Smooth muscle cell (in vitro differentiated cells): ENCODE measurements around the gene ZNF618. TPM values are rescaled to one million over a fixed set of nuclear protein-coding genes. Genes with fewer than 3 reads are reported as not detected.

Experiments
- DNase-seq: peaks from one replicate; lab custom pipeline; 2025; ENCODE audit not compliant: unreplicated experiment; lab: John Stamatoyannopoulos, UW
- H2AFZ ChIP-seq: fragments of 200-600 bp; sonication (generic); 2 replicates; pipeline ENCODE4 v1.6.0; 2016; ENCODE audit warnings: antibody characterized with exemption, low read depth, mild to moderate bottlenecking
- H3F3A ChIP-seq: fragments of 200-600 bp; sonication (generic); 2 replicates; pipeline ENCODE4 v1.6.0; 2017; ENCODE audit warnings: antibody characterized with exemption, low read depth
- H3K27ac ChIP-seq: fragments of 200-600 bp; sonication (generic); 2 replicates; pipeline ENCODE4 v1.5.1; 2016; ENCODE audit warnings: low read depth, mild to moderate bottlenecking
- H3K27me3 ChIP-seq: fragments of 200-600 bp; sonication (generic); 2 replicates; pipeline ENCODE4 v1.6.1; 2016; ENCODE audit warnings: low read depth, mild to moderate bottlenecking
- H3K36me3 ChIP-seq: fragments of 200-600 bp; sonication (generic); 2 replicates; pipeline ENCODE4 v1.5.1; 2016; ENCODE audit warnings: low read depth
- H3K4me1 ChIP-seq: fragments of 200-600 bp; sonication (generic); 2 replicates; pipeline ENCODE4 v1.5.1; 2016; ENCODE audit warnings: low read depth
- H3K4me2 ChIP-seq: fragments of 200-600 bp; sonication (generic); 2 replicates; pipeline ENCODE4 v1.6.0; 2016; ENCODE audit warnings: mild to moderate bottlenecking
- H3K4me3 ChIP-seq: fragments of 200-600 bp; sonication (generic); 2 replicates; pipeline ENCODE4 v1.5.1; 2016; ENCODE audit warnings: mild to moderate bottlenecking
- H3K79me2 ChIP-seq: fragments of 200-600 bp; sonication (generic); 2 replicates; pipeline ENCODE4 v1.6.0; 2016; ENCODE audit warnings: low read depth, mild to moderate bottlenecking
- H3K9ac ChIP-seq: fragments of 200-600 bp; sonication (generic); 2 replicates; pipeline ENCODE4 v1.6.0; 2016; ENCODE audit warnings: low read depth
- H3K9me3 ChIP-seq: fragments of 200-600 bp; sonication (generic); replicated peaks from 2 replicates; pipeline ENCODE4 v1.5.1; 2016; ENCODE audit warnings: low read depth
- H4K20me1 ChIP-seq: fragments of 200-600 bp; sonication (generic); 2 replicates; pipeline ENCODE4 v1.6.0; 2016; ENCODE audit warnings: low read depth
- CTCF ChIP-seq: fragments of 200-600 bp; sonication (generic); IDR thresholded peaks from 2 replicates; pipeline ENCODE4 v1.5.1; 2017; ENCODE audit warnings: borderline replicate concordance, mild to moderate bottlenecking, antibody characterized with exemption; ENCODE audit not compliant: insufficient read depth, poor library complexity, severe bottlenecking
- WGBS: methylation state at CpG from one replicate; pipeline ENCODE4 v1.1.7; 2016; ENCODE audit warnings: low lambda C conversion rate; 5-methylcytosine and 5-hydroxymethylcytosine counted together
- polyA plus RNA-seq: library from polyadenylated mRNA; unstranded; fragments of >200 nt; fragmentation: Nextera tagmentation; extraction: Ambion mirVana; gene quantifications from 2 replicates; pipeline ENCODE4 v1.2.1, GENCODE V29; 2016
- total RNA-seq: library from RNA; depleted of rRNA; stranded (reverse); fragments of >200 nt; gene quantifications from 2 replicates; pipeline ENCODE4 v1.2.3, GENCODE V29; 2014

Gene ZNF618
- total and polyA plus RNA-seq, 2 experiments from 2014 or later: 9.9 to 19.5 TPM

GRCh38 chr9:114086607-114087006, 210.5 kb downstream of the ZNF618 start:
- Histone ChIP-seq H3K27me3 (peaks cover 3% of the 10 kb centered on the region), H3F3A (no peaks in the 10 kb centered on the region), H3K4me3 (no peak overlapping the region), H3K9me3 (no peaks in the 10 kb centered on the region), H2AFZ (no peak overlapping the region), H3K36me3 (no peaks in the 10 kb centered on the region), H3K4me2 (no peak overlapping the region), H3K79me2 (no peaks in the 10 kb centered on the region), H4K20me1 (no peaks in the 10 kb centered on the region), H3K27ac (no peak overlapping the region), H3K9ac (no peak overlapping the region), H3K4me1 (no peaks in the 10 kb centered on the region)
- DNase-seq: no peak
- TF ChIP-seq CTCF: no peak
- WGBS: 96% methylated on average over 4 of the region's 4 CpGs

- Histone ChIP-seq H3F3A (no peaks in the 10 kb centered on the region), H3K36me3 (no peaks in the 10 kb centered on the region), H4K20me1 (no peaks in the 10 kb centered on the region), H3K9ac (no peak overlapping the region), H3K4me2 (no peak overlapping the region), H3K4me1 (no peaks in the 10 kb centered on the region), H3K9me3 (no peaks in the 10 kb centered on the region), H3K79me2 (no peaks in the 10 kb centered on the region), H3K27me3 (peaks cover 3% of the 10 kb centered on the region), H3K4me3 (no peak overlapping the region), H3K27ac (no peak overlapping the region), H2AFZ (no peak overlapping the region)
- DNase-seq: no peak
- WGBS: 88% methylated on average over 7 of the region's 7 CpGs
- no peak for TF ChIP-seq CTCF
Measured at GRCh38 chr9:114087721-114088120, 211.6 kb downstream of the ZNF618 start.

GRCh38 chr9:114088571-114089170, 212.6 kb downstream of the ZNF618 start:
- Histone ChIP-seq H3K9ac (no peak overlapping the region), H4K20me1 (no peaks in the 10 kb centered on the region), H3K4me3 (no peak overlapping the region), H2AFZ (no peak overlapping the region), H3K79me2 (no peaks in the 10 kb centered on the region), H3K36me3 (no peaks in the 10 kb centered on the region), H3K27me3 (peaks cover 3% of the 10 kb centered on the region), H3K4me1 (no peaks in the 10 kb centered on the region), H3K9me3 (no peaks in the 10 kb centered on the region), H3K4me2 (no peak overlapping the region), H3K27ac (no peak overlapping the region), H3F3A (no peaks in the 10 kb centered on the region)
- no peak for DNase-seq
- TF ChIP-seq CTCF: no peak
- 93% methylated on average over 7 of the region's 7 CpGs for WGBS

- TF ChIP-seq CTCF: no peak
- Histone ChIP-seq H4K20me1 (no peaks in the 10 kb centered on the region), H3K27me3 (peaks cover 3% of the 10 kb centered on the region), H3K9me3 (no peaks in the 10 kb centered on the region), H3K27ac (no peak overlapping the region), H3K4me2 (no peak overlapping the region), H3K36me3 (no peaks in the 10 kb centered on the region), H3K9ac (no peak overlapping the region), H3F3A (no peaks in the 10 kb centered on the region), H3K79me2 (no peaks in the 10 kb centered on the region), H3K4me3 (no peak overlapping the region), H3K4me1 (no peaks in the 10 kb centered on the region), H2AFZ (no peak overlapping the region)
- WGBS: 97% methylated on average over 4 of the region's 4 CpGs
- no peak for DNase-seq
Measured at GRCh38 chr9:114089206-114089840, 213.2 kb downstream of the ZNF618 start.
